ENCODE measurements around the gene STXBP6. TPM values are rescaled to one million over a fixed set of nuclear protein-coding genes. Genes with fewer than 3 reads are reported as not detected.

Gene STXBP6
- total and polyA plus RNA-seq, 2 of the 13 experiments (the other 11 are each of a cell fraction or from before 2014, with no cell fraction given), result 35.3 to 42.8 TPM

DNA sequence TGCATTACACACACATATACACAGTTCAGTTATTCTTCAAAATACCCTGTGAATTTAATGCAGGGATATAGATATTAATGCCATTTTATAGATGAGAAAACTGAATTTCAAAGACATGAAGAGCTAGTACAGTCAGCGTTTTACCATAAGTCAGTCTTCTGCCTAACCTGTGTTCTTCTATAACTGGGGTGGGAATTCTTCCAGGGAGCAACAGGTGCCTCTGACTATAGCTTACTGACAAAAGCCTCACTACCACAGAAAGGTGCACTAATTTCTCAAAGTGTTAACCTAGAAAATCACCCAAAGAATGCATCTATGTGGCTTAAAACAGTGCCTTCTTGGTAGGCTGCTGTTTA, 84.4 kb downstream of the STXBP6 start (continued):
- TF ChIP-seq SOX6 (IDR thresholded peaks at IDR 0.05) (no peak), SOX6 (CRISPR knock-in tag; IDR thresholded peaks at IDR 0.05) (no peak), HES4 (CRISPR knock-in tag; IDR thresholded peaks at IDR 0.05; ENCODE audit: borderline replicate concordance) (no peak), ZNF670 (CRISPR knock-in tag; IDR thresholded peaks at IDR 0.05; ENCODE audit: borderline replicate concordance) (no peak), GLI4 (CRISPR knock-in tag; IDR thresholded peaks at IDR 0.05; ENCODE audit: borderline replicate concordance) (no peak)
- TF ChIP-seq, protein P1, sequence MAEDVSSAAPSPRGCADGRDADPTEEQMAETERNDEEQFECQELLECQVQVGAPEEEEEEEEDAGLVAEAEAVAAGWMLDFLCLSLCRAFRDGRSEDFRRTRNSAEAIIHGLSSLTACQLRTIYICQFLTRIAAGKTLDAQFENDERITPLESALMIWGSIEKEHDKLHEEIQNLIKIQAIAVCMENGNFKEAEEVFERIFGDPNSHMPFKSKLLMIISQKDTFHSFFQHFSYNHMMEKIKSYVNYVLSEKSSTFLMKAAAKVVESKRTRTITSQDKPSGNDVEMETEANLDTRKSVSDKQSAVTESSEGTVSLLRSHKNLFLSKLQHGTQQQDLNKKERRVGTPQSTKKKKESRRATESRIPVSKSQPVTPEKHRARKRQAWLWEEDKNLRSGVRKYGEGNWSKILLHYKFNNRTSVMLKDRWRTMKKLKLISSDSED (CRISPR knock-in tag; IDR thresholded peaks at IDR 0.05), result no peak
- TF ChIP-seq, protein P2, sequence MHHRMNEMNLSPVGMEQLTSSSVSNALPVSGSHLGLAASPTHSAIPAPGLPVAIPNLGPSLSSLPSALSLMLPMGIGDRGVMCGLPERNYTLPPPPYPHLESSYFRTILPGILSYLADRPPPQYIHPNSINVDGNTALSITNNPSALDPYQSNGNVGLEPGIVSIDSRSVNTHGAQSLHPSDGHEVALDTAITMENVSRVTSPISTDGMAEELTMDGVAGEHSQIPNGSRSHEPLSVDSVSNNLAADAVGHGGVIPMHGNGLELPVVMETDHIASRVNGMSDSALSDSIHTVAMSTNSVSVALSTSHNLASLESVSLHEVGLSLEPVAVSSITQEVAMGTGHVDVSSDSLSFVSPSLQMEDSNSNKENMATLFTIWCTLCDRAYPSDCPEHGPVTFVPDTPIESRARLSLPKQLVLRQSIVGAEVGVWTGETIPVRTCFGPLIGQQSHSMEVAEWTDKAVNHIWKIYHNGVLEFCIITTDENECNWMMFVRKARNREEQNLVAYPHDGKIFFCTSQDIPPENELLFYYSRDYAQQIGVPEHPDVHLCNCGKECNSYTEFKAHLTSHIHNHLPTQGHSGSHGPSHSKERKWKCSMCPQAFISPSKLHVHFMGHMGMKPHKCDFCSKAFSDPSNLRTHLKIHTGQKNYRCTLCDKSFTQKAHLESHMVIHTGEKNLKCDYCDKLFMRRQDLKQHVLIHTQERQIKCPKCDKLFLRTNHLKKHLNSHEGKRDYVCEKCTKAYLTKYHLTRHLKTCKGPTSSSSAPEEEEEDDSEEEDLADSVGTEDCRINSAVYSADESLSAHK (CRISPR knock-in tag; IDR thresholded peaks at IDR 0.05; ENCODE audit: borderline replicate concordance), result no peak

DNA sequence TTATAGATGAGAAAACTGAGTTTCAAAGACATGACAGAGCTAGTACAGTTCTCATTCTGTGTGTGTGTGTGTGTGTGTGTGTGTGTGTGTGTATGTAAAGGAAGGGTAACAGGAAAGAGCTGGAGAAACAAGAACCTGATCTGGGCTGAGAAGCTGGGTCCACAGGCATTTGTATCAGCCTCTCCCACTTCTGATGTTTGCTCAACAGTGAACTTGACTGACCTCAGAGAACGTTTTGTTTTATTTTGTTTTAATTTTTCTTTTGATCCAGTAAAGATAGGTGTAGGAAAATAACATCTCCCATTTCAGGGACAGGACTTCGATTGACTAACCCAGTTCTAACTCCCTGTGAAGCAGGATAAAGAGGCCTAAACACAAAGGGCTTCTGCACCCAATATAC, 85.4 kb downstream of the STXBP6 start:
- H3K4me1 ChIP-seq (ENCODE audit: insufficient read depth, low read length), result peaks cover 39% of the 10 kb centered on the region
- H3K9ac ChIP-seq (ENCODE audit: insufficient read depth, low read depth, low read length), result no peak overlapping the region
- H3K36me3 ChIP-seq (replicated peaks in 1 of 2; ENCODE audit: control insufficient read depth in 1 of 2, insufficient read depth in 2 of 2, low read length in 2 of 2), result no peaks in the 10 kb centered on the region
- peaks cover 2% of the 10 kb centered on the region for H3K79me2 ChIP-seq (ENCODE audit: insufficient read depth, low read length)
- no peak for FAIRE-seq
- H4K20me1 ChIP-seq (ENCODE audit: insufficient read depth, low read length), result no peaks in the 10 kb centered on the region
- H3K4me2 ChIP-seq (ENCODE audit: low read depth, low read length), result no peak overlapping the region
- ChIA-PET CTCF (ENCODE audit: low intra/inter-chr PET ratio, low total read pairs) (no interaction called here), POLR2A (interaction anchor here (1.0 to 2.4 kb wide), 3 partner anchors 15 to 125 kb away, joined by 3 to 10 read pairs (median 4); no protein-coding TSS in a partner anchor)
- H3K27me3 ChIP-seq (ENCODE audit: control insufficient read depth in 1 of 2, insufficient read depth in 2 of 2, low read length in 2 of 2), result no peaks in the 10 kb centered on the region
- BruUV-seq (replicated peaks), result no TSS peak
- DNase-seq (ENCODE audit: low spot score), result no peak
- intact Hi-C loops (cut with micrococcal nuclease; ENCODE audit: unreplicated experiment) (no loop called here), in situ Hi-C loops (cut with HindIII; ENCODE audit: extremely low pct_ligation_motif_present, low pct_unique_long_range_greater_than_20kb) (no loop called here)
- no peak overlapping the region for H3K27ac ChIP-seq (ENCODE audit: extremely low read length, insufficient read depth, low read length)
- no peak overlapping the region for H3K4me3 ChIP-seq (replicated peaks in 1 of 3; ENCODE audit: insufficient read depth in 1 of 3, low read depth in 2 of 3, low read length in 3 of 3)
- 0 out of 2 replicates have a peak, but pooled peaks have one; percentile 1 for TF ChIP-seq NCOA1 (CRISPR knock-in tag; IDR thresholded peaks at IDR 0.05)
- TF ChIP-seq SOX6 (IDR thresholded peaks at IDR 0.05), result no peak
- TF ChIP-seq SOX6 (CRISPR knock-in tag; IDR thresholded peaks at IDR 0.05), result peak; percentile 14; the same call in 1 of the 2 replicates
- peak; percentile 33 for TF ChIP-seq MED8 (CRISPR knock-in tag; IDR thresholded peaks at IDR 0.05; ENCODE audit: insufficient replicate concordance)
- no peak for TF ChIP-seq ZNF644 (CRISPR knock-in tag; IDR thresholded peaks at IDR 0.05; ENCODE audit: low read depth)
- TF ChIP-seq, protein P3, sequence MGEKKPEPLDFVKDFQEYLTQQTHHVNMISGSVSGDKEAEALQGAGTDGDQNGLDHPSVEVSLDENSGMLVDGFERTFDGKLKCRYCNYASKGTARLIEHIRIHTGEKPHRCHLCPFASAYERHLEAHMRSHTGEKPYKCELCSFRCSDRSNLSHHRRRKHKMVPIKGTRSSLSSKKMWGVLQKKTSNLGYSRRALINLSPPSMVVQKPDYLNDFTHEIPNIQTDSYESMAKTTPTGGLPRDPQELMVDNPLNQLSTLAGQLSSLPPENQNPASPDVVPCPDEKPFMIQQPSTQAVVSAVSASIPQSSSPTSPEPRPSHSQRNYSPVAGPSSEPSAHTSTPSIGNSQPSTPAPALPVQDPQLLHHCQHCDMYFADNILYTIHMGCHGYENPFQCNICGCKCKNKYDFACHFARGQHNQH (CRISPR knock-in tag; IDR thresholded peaks at IDR 0.05), result no peak
- TF ChIP-seq ZFP36L1 (CRISPR knock-in tag; IDR thresholded peaks at IDR 0.05), result 0 out of 2 replicates have a peak, but pooled peaks have one; percentile 21
- no peak for ATAC-seq
- no peaks in the 10 kb centered on the region for H3K9me3 ChIP-seq (ENCODE audit: low read length)
- H2AFZ ChIP-seq (ENCODE audit: low read length), result no peak overlapping the region
- 46% methylated on average over 2 of the region's 2 CpGs for WGBS (ENCODE audit: low lambda C conversion rate)

Measured in HepG2 (cell line).